HCT116 (cell line): ENCODE results near the gene FUCA2. TPM values are rescaled to one million over a fixed set of nuclear protein-coding genes. Genes with fewer than 3 reads are reported as not detected.

Source experiments
- ATAC-seq: fragments of 200-7000 bp; cut with Tn5 transposase; 2 replicates; pipeline ENCODE4 v1.9.1; 2020; ENCODE audit warnings: mild to moderate bottlenecking, moderate library complexity
- BruUV-seq: library from RNA; stranded (reverse); fragments of 400-500 nt; replicated peaks from 2 replicates; lab custom pipeline; 2021; lab: Mats Ljungman, UMichigan
- CTCF ChIA-PET: fragments of 300-600 bp; sonication (Branson Sonifier 250); formaldehyde crosslinking; loops from one replicate; lab custom pipeline; 2021; ENCODE audit warnings: antibody characterized with exemption; lab: Charles Lee
- POLR2A ChIA-PET: fragments of 300-600, 350-600 bp; sonication (Branson Sonifier 250); formaldehyde crosslinking; loops from one replicate; lab custom pipeline; 2021; ENCODE audit warnings: antibody characterized with exemption; lab: Charles Lee
- RAD21 ChIA-PET, 2 experiments: fragments of 300-600 bp; sonication (Branson Sonifier 250); formaldehyde crosslinking; loops; one replicate each; lab custom pipeline; 2023; ENCODE audit warnings: low total read pairs in 2 of 2; ENCODE audit not compliant: uncharacterized antibody in 2 of 2, unreplicated experiment in 2 of 2, low non-redundant PET in 1 of 2; lab: Charles Lee
- DNase-seq: peaks from one replicate; pipeline ENCODE4 v3.0.0-alpha.2; 2010; ENCODE audit warnings: low read depth, low spot score
- H2AFZ ChIP-seq: fragments of 200-600 bp; shearing (Covaris generic), sonication (generic); 2 replicates; pipeline ENCODE4 v1.6.1; 2017; ENCODE audit warnings: low read depth, mixed run types, mixed read lengths, antibody characterized with exemption, low read length; ENCODE audit not compliant: poor library complexity, severe bottlenecking
- H3K27ac ChIP-seq: 2 replicates; pipeline ENCODE4 v1.5.1; 2012; ENCODE audit warnings: low read depth, low read length
- H3K27me3 ChIP-seq: fragments of 200-600 bp; sonication (generic); 2 replicates; pipeline ENCODE4 v1.6.1; 2016; ENCODE audit warnings: mixed run types, low read length, mixed read lengths; ENCODE audit not compliant: insufficient read depth
- H3K36me3 ChIP-seq, 2 experiments: fragments of 200-500 bp in 1 of 2; fragments of 200-600 bp in 1 of 2; sonication (Bioruptor generic) in 1 of 2; sonication (generic) in 1 of 2; 2 replicates each; pipeline versions ENCODE4 v1.5.1 to v1.6.1; 2014 to 2016; ENCODE audit warnings: low read length in 2 of 2, inconsistent platforms in 1 of 2, mixed read lengths in 1 of 2, mixed run types in 1 of 2; ENCODE audit not compliant: insufficient read depth in 2 of 2, control insufficient read depth in 1 of 2
- H3K4me1 ChIP-seq, 2 experiments: fragments of 200-600 bp in 1 of 2; sonication (generic) in 1 of 2; 2 replicates each; pipeline versions ENCODE4 v1.5.1 to v1.6.1; 2012 to 2017; ENCODE audit warnings: low read length in 2 of 2, inconsistent platforms in 1 of 2, mild to moderate bottlenecking in 1 of 2, mixed read lengths in 1 of 2, mixed run types in 1 of 2, moderate library complexity in 1 of 2; ENCODE audit not compliant: insufficient read depth in 2 of 2, control insufficient read depth in 1 of 2
- H3K4me2 ChIP-seq: fragments of 200-600 bp; sonication (generic); 2 replicates; pipeline ENCODE4 v1.6.1; 2017; ENCODE audit warnings: mixed run types, low read length, mixed read lengths
- H3K4me3 ChIP-seq, 2 experiments: fragments of 200-600 bp in 1 of 2; sonication (generic) in 1 of 2; replicated peaks in 1 of 2; 2 replicates each; pipeline ENCODE4 v1.5.1; 2011 to 2016; ENCODE audit warnings: low read length in 2 of 2, control low read depth in 1 of 2, low read depth in 1 of 2, mild to moderate bottlenecking in 1 of 2, mixed read lengths in 1 of 2, mixed run types in 1 of 2
- H3K79me2 ChIP-seq: fragments of 200-600 bp; sonication (generic); 2 replicates; pipeline ENCODE4 v1.6.1; 2017; ENCODE audit warnings: mild to moderate bottlenecking, mixed run types, low read length, moderate library complexity, mixed read lengths; ENCODE audit not compliant: insufficient read depth
- H3K9ac ChIP-seq: fragments of 200-600 bp; sonication (generic); 2 replicates; pipeline ENCODE4 v1.6.1; 2016; ENCODE audit warnings: low read length, mixed read lengths
- H3K9me2 ChIP-seq: fragments of 200-600 bp; sonication (generic), shearing (Covaris generic); 2 replicates; pipeline ENCODE4 v1.6.1; 2017; ENCODE audit warnings: mixed run types, mild to moderate bottlenecking, moderate library complexity; ENCODE audit not compliant: insufficient read depth
- H3K9me3 ChIP-seq, 2 experiments: fragments of 200-500 bp in 1 of 2; fragments of 200-600 bp in 1 of 2; sonication (Bioruptor generic) in 1 of 2; sonication (generic) in 1 of 2; 2 replicates each; pipeline ENCODE4 v1.6.1; 2014 to 2017; ENCODE audit warnings: low read length in 2 of 2, mixed read lengths in 2 of 2, inconsistent platforms in 1 of 2, low read depth in 1 of 2, mild to moderate bottlenecking in 1 of 2, mixed run types in 1 of 2, moderate library complexity in 1 of 2; ENCODE audit not compliant: control insufficient read depth in 1 of 2, insufficient read depth in 1 of 2
- H4K20me1 ChIP-seq: fragments of 200-600 bp; sonication (generic), shearing (Covaris generic); 2 replicates; pipeline ENCODE4 v1.6.1; 2017; ENCODE audit warnings: mixed run types, mild to moderate bottlenecking, moderate library complexity; ENCODE audit not compliant: insufficient read depth
- EZH2phosphoT487 ChIP-seq: fragments of 200-600 bp; IDR thresholded peaks from 2 replicates; pipeline ENCODE4 v1.6.1; 2018; ENCODE audit warnings: antibody characterized with exemption, borderline replicate concordance
- POLR2AphosphoS5 ChIP-seq: IDR thresholded peaks from 2 replicates; pipeline ENCODE4 v1.6.1; 2011; ENCODE audit warnings: mild to moderate bottlenecking, low read depth, low read length, moderate library complexity
- SP1 ChIP-seq: IDR thresholded peaks from 2 replicates; pipeline ENCODE4 v1.6.1; 2012; ENCODE audit warnings: low read depth
- ZFX ChIP-seq: fragments of 450-650 bp; IDR thresholded peaks from 2 replicates; pipeline ENCODE4 v1.6.1; 2017
- intact Hi-C: fragments of 100-400 bp; cut with micrococcal nuclease; formaldehyde crosslinking; loops from 2 replicates; pipeline ENCODE4 v1.10.0; 2022
- total RNA-seq: library from RNA; stranded (reverse); gene quantifications from one replicate; pipeline ENCODE4 v1.2.1, GENCODE V29; 2021; ENCODE audit not compliant: unreplicated experiment
- TF ChIP-seq, protein P1 (sequence below), 3 experiments: fragments of 200-600 bp in 1 of 3; sonication (generic) in 1 of 3; IDR thresholded peaks in 2 of 3; conservative IDR thresholded peaks in 1 of 3; 2 replicates each; pipeline ENCODE4 v1.5.1; 2012 to 2017; ENCODE audit warnings: low read depth in 2 of 3, low read length in 2 of 3, antibody characterized with exemption in 1 of 3, borderline replicate concordance in 1 of 3, control low read depth in 1 of 3, mild to moderate bottlenecking in 1 of 3, mixed read lengths in 1 of 3, mixed run types in 1 of 3, moderate library complexity in 1 of 3; ENCODE audit not compliant: insufficient read depth in 1 of 3
- TF ChIP-seq, protein P2 (sequence below): IDR thresholded peaks from 2 replicates; pipeline ENCODE4 v1.6.1; 2012

FUCA2 gene
- total RNA-seq, 1 experiment from 2014 or later, result 75.4 TPM

DNA sequence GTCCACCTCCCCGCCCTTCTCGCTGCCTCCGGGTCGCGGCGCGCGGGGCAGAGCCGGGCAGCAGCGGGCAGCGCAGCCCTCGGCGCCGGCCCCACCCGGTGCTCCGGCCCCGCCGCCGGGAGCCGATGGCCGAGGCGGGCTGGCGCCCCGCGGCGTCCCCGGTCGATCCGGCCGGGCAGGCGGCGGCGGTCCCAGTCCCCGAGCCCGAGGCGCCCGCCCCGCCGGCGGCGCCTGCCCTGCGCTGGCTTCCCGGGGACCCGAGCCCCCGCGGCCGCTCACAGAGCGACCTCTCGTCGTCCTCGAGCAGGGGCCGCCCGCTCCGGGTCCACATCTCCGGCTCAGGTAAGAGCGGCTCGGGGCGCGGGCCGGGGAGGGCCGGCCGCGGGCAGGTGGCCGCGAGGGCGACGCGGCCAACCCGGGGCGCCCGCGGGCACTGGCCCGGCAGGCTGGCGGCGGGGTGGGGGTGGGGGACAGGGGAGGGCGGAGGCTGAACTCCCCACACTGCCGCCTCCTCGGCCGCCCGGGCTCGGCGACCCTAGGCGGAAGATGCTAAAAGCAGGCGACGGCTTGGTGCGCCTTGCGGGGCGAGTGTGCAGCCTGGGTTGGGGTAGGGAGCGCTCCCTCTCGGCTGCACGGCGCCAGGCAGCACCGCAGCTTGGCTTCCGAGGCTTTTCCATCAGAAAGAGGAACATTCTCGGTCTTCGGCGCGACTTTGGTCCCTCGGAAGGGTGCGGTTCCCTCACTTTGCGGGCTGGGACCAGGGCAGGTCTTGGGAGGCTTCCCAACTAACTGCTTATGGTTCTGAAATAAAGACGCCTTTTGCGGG, 25.6 kb upstream of the FUCA2 start:
- intact Hi-C loops, result no loop called here
- H3K9me2 ChIP-seq, result no peaks in the 10 kb centered on the region
- DNase-seq, result peak; percentile 41
- H3K4me2 ChIP-seq, result peak overlapping the region; percentile 93
- H3K36me3 ChIP-seq, result no peaks in the 10 kb centered on the region
- peak overlapping the region; percentile 72 for H3K27ac ChIP-seq
- ChIA-PET POLR2A (no interaction called here), RAD21 (no interaction called here)
- TF ChIP-seq ZFX, result peak; percentile 60
- no peak for TF ChIP-seq EZH2phosphoT487
- TF ChIP-seq POLR2AphosphoS5, result peak; percentile 60
- TF ChIP-seq, protein P1, sequence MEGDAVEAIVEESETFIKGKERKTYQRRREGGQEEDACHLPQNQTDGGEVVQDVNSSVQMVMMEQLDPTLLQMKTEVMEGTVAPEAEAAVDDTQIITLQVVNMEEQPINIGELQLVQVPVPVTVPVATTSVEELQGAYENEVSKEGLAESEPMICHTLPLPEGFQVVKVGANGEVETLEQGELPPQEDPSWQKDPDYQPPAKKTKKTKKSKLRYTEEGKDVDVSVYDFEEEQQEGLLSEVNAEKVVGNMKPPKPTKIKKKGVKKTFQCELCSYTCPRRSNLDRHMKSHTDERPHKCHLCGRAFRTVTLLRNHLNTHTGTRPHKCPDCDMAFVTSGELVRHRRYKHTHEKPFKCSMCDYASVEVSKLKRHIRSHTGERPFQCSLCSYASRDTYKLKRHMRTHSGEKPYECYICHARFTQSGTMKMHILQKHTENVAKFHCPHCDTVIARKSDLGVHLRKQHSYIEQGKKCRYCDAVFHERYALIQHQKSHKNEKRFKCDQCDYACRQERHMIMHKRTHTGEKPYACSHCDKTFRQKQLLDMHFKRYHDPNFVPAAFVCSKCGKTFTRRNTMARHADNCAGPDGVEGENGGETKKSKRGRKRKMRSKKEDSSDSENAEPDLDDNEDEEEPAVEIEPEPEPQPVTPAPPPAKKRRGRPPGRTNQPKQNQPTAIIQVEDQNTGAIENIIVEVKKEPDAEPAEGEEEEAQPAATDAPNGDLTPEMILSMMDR (IDR thresholded peaks at IDR 0.05 in 2 of 3, conservative IDR thresholded peaks at IDR 0.05 in 1 of 3; ENCODE audit: borderline replicate concordance in 1 of 3, insufficient read depth in 1 of 3, low read depth in 2 of 3, low read length in 2 of 3), result peak in 2 of 3 experiments; percentile 45 to 50; a peak in 4 of 6 replicates
- TF ChIP-seq SP1, result no peak
- TF ChIP-seq, protein P2, sequence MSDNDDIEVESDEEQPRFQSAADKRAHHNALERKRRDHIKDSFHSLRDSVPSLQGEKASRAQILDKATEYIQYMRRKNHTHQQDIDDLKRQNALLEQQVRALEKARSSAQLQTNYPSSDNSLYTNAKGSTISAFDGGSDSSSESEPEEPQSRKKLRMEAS, result 0 out of 2 replicates have a peak, but pooled peaks have one; percentile 42
- TF ChIP-seq, all 23 proteins: peak for 4
- no TSS peak for BruUV-seq
- ATAC-seq, result peak; percentile 80
- Histone ChIP-seq H3K79me2 (no peaks in the 10 kb centered on the region; the same call in 1 of the 2 replicates), H3K4me1 (peaks cover 6 to 15% of the 10 kb centered on the region in 2 experiments; a peak in 3 of 4 replicates), H2AFZ (peak overlapping the region; percentile 93), H3K27me3 (no peaks in the 10 kb centered on the region), H3K4me3 (peak overlapping the region; percentile 55 to 62), H3K9ac (peak overlapping the region; percentile 69), H4K20me1 (no peaks in the 10 kb centered on the region), H3K9me3 (no peaks in the 10 kb centered on the region)
- CTCF ChIA-PET, result interaction anchor here (1.5 kb wide), 1 partner anchor 24 kb away, joined by 5 read pairs; no protein-coding TSS in a partner anchor
